NCI-H2029 (cell line): ENCODE results near the gene MR1.

ENCODE experiments used
- DNase-seq: peaks from one replicate; lab custom pipeline; 2025; lab: John Stamatoyannopoulos, UW

MR1 gene

GRCh38 chr1:181064011-181064623 lies 30.3 kb downstream of the MR1 start:
- DNase-seq: no peak

- no peak for DNase-seq
Observed at GRCh38 chr1:181064702-181065101, 30.9 kb downstream of the MR1 start.

DNA sequence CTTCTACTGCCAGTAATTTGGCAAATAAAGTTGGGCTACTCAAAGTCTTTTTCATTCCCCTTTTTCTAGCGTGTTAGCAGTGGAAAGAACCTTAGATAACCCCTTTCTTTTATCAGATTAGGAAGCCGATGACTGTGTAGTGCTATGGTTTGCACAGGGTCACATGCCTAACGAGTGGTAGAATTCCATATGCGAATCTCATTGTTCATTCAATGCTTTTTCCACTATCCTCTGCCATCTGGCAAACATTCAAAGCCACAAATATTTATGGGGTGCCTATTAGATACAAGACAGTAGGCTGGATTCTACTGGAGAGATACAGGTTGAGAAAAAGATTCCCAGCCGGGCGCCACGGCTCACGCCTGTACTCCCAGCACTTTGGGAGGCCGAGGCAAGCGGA lies 39.9 kb downstream of the MR1 start:
- DNase-seq: no peak

DNA sequence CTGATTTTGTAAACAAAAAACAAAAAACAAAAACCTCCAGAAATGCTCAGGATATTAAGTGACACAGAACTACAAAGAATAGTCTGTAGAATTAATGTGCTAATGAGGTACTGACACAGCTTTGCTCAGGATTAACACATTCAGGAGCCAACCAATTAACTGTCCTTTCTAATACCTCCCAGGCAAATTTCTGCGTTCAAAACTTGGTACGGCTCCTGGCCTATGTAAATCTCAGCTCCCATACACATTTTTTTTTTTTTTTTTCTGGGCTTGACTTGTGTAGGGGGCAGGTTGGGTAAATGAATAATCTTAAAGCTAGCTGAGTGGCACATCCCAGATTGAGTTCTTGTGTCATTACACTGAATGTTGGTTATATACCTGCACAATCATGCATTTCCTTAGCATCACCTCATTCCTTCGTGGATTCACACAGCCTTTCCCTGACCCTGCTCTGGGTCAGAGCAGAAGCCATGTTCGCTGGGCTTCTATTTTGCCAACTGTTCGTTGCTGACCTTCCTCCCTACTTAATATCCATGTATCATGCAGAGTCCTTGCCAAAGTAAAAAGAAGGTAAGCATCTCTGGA lies 42.1 kb downstream of the MR1 start:
- DNase-seq: no peak

GRCh38 chr1:181076852-181077251 lies 43.1 kb downstream of the MR1 start:
- no peak for DNase-seq

GRCh38 chr1:181077576-181078242 lies 43.9 kb downstream of the MR1 start:
- no peak for DNase-seq

DNA sequence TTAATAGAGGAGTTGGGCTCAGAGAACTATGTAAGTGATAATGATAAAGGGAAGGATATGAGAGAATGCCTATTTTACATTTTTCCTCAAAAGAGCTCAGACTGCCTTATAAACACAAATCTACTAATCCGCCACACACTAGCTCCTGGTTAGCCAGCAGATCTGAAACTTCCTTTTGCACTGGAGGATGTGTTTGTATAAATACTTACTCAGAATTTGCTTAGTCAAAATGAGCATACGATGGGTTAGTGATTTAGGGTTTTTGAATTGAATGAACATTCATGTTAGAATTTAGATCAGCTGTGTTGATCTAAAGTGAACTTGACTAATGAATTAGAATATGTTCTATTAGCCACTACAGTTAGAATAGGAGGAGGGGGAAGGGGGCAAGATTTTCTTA lies 45.6 kb downstream of the MR1 start:
- DNase-seq: no peak

- DNase-seq: no peak
Observed at GRCh38 chr1:181079920-181080319, 46.1 kb downstream of the MR1 start.

DNA sequence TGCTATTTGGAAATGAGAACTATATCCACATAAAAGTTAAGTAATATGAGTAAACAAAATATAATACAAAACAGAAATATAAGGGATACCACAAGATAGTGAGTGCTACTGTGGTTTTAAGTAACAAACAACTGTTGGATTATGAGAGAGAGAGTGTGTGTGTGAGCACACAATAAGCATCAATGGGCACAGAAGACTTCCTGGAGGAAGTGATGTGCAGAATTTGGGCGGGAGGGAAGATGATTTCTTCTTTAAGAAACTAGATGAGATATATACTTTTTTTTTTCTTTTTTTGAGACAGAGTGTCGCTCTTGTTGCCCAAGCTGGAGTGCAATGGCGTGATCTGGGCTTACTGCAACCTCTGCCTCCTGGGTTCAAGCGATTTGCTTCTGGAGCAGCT lies 46.8 kb downstream of the MR1 start:
- no peak for DNase-seq

DNA sequence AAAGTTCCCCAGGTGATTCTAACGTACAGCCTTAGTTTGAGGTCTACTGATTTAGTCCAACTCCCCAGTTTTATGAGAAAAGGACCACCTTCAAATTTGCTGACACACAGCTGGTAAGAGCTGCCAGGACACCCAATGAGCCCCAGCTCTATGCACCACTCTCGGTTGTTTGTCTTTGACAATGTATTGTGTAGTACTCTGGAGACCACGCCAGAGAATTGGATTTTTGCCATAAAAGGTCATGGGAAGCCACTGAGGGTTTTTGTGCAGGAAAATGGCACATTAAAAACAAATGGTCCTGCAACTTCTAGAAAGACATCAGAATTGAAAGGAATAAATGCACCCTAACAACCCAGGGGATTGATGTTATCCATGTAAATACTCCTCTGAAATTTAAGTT lies 47.6 kb downstream of the MR1 start:
- peak; percentile 24 for DNase-seq

- peak; percentile 39 for DNase-seq
Observed at GRCh38 chr1:181083842-181084605, 50.2 kb downstream of the MR1 start.

GRCh38 chr1:181084606-181084969 lies 50.8 kb downstream of the MR1 start:
- DNase-seq: no peak

DNA sequence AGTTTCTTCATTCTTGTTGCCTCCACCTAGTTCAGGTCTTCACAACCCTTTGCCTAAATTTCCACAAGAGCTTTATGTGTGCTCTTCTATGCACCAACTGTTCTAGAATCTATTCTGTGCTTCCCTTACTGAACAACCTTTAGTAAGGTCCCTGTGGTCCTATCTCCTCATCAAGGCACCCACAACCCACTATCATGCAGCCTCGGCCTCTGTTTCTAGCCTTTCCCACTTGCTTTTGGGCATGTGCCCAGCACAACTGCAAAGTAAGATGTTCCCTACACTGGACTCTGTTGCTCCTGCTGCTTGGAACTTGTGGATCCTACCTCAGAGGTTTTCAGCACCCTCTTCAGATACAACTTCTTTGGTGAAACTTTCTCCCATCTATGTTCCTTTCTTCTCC lies 52.3 kb downstream of the MR1 start:
- DNase-seq: no peak

- no peak for DNase-seq
Observed at GRCh38 chr1:181086926-181087325, 53.1 kb downstream of the MR1 start.

DNA sequence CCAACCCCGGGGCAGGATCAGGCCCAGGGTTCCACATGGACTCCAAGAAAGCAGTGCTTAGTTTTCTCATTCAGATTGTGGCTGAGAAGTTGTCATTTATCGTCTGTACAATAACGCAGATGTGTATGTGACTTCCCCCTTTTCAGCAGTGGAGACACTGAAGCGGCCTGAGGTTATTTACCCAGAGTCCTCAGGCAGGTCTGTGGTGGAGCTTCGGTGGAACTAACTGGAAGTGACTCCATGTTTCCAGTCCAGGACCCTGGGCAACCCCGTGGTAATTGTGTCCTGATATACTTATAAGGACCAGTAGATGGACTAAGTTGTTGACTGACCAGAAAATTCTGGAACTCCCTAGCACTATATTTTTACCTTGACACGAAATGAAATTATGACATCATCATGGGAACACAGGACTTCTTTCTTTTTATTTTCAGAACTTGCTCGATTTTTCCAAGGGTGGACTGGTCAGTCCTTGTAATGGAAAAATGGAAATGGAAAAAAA lies 53.7 kb downstream of the MR1 start:
- DNase-seq: no peak

- peak; percentile 85 for DNase-seq
Observed at GRCh38 chr1:181088079-181089016, 54.6 kb downstream of the MR1 start, which contains the start of gene IER5. IER5 (plus strand) TSS chr1:181088700; CDS start chr1:181088903, 203 bp downstream.

DNA sequence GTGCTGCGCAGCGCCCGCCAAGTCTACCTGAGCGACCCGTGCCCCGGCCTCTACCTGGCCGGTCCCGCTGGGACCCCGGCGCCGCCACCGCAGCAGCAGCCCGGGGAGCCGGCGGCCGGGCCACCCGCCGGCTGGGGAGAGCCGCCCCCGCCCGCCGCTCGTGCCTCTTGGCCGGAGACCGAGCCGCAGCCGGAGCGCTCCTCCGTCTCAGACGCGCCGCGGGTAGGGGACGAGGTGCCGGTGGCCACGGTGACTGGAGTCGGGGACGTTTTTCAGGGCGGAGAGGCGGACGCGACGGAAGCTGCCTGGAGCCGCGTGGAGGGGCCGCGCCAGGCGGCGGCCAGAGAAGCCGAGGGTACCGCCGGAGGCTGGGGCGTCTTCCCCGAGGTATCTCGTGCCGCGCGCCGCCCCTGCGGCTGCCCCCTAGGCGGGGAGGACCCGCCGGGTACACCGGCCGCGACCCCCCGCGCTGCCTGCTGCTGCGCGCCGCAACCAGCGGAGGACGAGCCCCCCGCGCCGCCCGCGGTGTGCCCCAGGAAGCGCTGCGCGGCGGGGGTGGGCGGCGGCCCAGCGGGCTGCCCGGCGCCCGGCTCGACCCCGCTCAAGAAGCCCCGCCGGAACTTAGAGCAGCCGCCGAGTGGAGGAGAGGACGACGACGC lies 55.4 kb downstream of the MR1 start:
- DNase-seq: no peak

DNA sequence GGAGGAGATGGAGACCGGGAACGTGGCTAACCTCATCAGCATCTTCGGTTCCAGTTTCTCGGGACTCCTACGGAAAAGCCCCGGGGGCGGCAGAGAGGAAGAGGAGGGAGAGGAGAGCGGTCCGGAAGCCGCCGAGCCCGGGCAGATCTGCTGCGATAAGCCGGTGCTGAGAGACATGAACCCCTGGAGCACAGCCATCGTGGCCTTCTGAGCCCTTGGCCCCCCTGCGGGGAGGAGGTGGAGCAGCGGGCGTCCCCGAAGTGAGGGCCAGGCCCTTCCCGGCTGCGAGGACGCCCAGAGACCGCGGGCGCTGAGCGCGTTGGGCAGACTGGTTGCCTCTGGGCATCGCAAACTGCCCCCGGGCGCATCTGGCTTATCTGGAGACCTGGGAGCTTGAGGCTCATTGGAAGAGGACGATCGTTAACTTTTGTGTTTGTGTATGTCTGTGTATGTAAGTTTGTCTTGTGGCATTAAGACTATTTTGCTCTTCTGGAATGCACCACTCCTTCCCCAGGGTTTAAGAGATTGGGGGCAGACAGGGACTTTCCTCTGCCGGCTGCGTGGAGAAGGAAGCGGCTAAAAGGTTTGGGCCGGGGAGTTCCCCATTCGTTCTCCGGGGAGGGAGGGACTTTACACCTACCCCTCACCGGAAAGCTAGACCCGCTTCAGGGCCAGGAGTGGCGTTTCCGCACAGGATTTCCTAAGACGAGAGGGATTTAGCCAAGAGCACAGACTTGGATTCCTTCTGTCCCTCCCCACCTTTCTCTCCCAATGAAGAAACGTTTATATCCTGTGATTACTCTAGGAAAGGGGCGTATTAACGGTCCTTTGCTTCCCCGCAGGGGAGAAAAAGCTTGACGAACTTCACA lies 56.1 kb downstream of the MR1 start:
- DNase-seq: no peak

- DNase-seq: no peak
Observed at GRCh38 chr1:181090641-181091126, 56.9 kb downstream of the MR1 start.
